NCI-H748 treated with DMSO at 0.1 percent for 48 hours (cell line): ENCODE measurements around the gene RPA3.

Experiments
- DNase-seq: peaks from one replicate; lab custom pipeline; 2025; lab: John Stamatoyannopoulos, UW

Gene RPA3

GRCh38 chr7:7596176-7596575, 122.2 kb downstream of the RPA3 start:
- no peak for DNase-seq

DNA sequence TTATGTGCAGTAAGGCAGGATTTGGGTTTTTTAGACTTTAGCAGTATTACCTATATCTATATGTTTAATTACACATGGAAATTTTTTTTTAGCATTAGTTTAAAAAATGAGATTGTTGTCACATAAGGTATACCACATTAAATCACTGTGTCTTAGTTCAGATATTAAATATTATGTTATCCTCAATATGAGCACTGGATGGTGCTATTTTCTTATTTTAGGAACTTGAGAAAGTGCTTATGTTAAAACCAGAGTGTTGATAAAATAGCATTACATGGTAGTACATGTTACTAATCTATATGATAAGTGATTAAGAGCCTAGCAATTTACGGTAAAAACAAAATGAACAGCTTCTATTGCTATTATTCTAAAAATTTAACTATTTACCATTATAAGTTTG, 123.0 kb downstream of the RPA3 start:
- DNase-seq: peak; percentile 17
